NB4 (cell line): ENCODE measurements around the gene PLA2G6.
"Not testable (repeated sequence)": the region's sequence is repeated elsewhere in the genome, so short reads cannot be mapped to it uniquely, and the experiment has no call there.

Experiments used
- CTCF ChIP-seq: IDR thresholded peaks from one replicate; pipeline ENCODE4 v1.5.1; 2012; ENCODE audit warnings: low read depth, low read length
- POLR2A ChIP-seq: IDR thresholded peaks from 2 replicates; pipeline ENCODE4 v1.6.1; 2011; ENCODE audit warnings: mild to moderate bottlenecking; ENCODE audit not compliant: insufficient read length; ENCODE audit errors: extremely low read depth

- not testable (repeated sequence) for TF ChIP-seq CTCF, POLR2A
Observed at GRCh38 chr22:38146166-38146565, 35.5 kb downstream of the PLA2G6 start.
